Kidney epithelial cell (primary cell): ENCODE results near the gene AGPAT3. TPM values are rescaled to one million over a fixed set of nuclear protein-coding genes. Genes with fewer than 3 reads are reported as not detected.

Source experiments
- DNase-seq: peaks from one replicate; pipeline ENCODE4 v3.0.0-alpha.2; 2010; ENCODE audit warnings: low read depth
- H3K27me3 ChIP-seq: 2 replicates; pipeline ENCODE4 v1.6.0; 2011; ENCODE audit warnings: low read length; ENCODE audit not compliant: control insufficient read depth, insufficient read depth
- H3K36me3 ChIP-seq: 2 replicates; pipeline ENCODE4 v1.5.1; 2011; ENCODE audit warnings: low read length; ENCODE audit not compliant: control insufficient read depth, insufficient read depth
- H3K4me3 ChIP-seq: 2 replicates; pipeline ENCODE4 v1.5.1; 2011; ENCODE audit warnings: low read depth, mild to moderate bottlenecking, control low read depth, low read length
- total RNA-seq: library from RNA; depleted of rRNA; stranded (reverse); fragments of >200 nt; gene quantifications from 2 replicates; pipeline ENCODE4 v1.2.3, GENCODE V29; 2015
- TF ChIP-seq, protein P1 (sequence below): IDR thresholded peaks from 2 replicates; pipeline ENCODE4 v1.5.1; 2011; ENCODE audit warnings: mild to moderate bottlenecking, moderate library complexity, low read length, control low read depth, inconsistent platforms; ENCODE audit not compliant: insufficient read depth, poor library complexity, severe bottlenecking

The AGPAT3 gene
- total RNA-seq, 1 donor from 2014 or later = 62.3 TPM

DNA sequence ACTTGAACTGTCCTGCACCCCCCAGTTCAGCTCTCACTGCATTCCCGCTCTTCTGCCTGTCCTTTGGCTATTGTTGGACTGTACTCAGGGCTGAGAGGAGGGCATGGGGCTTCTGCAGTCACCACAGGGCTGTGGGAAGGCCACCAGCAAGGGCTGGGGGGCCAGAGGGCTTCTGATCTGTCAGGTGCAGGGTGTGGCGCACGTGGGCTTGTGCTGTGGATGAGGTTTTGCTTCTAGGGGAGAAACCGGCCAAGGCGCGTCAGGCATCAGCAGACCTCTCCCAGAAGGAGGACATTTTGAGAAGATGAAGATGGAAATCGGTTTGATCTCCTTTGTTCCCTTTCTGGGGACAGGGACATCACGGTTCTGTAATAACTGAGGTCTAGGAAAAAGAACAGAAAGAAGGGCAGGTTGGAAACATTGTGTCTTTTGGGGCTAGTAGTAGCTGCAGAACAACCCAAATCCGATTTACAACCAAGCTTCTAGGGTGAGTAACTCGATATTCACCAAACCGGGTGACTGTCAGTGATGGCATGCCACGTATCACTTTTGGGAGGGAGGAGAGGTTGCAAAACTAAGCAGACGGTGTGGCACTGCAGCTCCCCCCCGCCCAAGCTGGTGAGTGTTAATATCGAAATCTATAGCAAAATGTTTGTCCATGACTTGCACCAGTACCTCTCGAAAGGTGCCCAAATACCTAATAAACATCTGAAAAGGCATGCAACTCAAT, 40.9 kb downstream of the AGPAT3 start:
- H3K36me3 ChIP-seq = no peaks in the 10 kb centered on the region
- no peak overlapping the region for H3K4me3 ChIP-seq
- TF ChIP-seq, protein P1, sequence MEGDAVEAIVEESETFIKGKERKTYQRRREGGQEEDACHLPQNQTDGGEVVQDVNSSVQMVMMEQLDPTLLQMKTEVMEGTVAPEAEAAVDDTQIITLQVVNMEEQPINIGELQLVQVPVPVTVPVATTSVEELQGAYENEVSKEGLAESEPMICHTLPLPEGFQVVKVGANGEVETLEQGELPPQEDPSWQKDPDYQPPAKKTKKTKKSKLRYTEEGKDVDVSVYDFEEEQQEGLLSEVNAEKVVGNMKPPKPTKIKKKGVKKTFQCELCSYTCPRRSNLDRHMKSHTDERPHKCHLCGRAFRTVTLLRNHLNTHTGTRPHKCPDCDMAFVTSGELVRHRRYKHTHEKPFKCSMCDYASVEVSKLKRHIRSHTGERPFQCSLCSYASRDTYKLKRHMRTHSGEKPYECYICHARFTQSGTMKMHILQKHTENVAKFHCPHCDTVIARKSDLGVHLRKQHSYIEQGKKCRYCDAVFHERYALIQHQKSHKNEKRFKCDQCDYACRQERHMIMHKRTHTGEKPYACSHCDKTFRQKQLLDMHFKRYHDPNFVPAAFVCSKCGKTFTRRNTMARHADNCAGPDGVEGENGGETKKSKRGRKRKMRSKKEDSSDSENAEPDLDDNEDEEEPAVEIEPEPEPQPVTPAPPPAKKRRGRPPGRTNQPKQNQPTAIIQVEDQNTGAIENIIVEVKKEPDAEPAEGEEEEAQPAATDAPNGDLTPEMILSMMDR = no peak
- no peak for DNase-seq
- H3K27me3 ChIP-seq = no peaks in the 10 kb centered on the region

DNA sequence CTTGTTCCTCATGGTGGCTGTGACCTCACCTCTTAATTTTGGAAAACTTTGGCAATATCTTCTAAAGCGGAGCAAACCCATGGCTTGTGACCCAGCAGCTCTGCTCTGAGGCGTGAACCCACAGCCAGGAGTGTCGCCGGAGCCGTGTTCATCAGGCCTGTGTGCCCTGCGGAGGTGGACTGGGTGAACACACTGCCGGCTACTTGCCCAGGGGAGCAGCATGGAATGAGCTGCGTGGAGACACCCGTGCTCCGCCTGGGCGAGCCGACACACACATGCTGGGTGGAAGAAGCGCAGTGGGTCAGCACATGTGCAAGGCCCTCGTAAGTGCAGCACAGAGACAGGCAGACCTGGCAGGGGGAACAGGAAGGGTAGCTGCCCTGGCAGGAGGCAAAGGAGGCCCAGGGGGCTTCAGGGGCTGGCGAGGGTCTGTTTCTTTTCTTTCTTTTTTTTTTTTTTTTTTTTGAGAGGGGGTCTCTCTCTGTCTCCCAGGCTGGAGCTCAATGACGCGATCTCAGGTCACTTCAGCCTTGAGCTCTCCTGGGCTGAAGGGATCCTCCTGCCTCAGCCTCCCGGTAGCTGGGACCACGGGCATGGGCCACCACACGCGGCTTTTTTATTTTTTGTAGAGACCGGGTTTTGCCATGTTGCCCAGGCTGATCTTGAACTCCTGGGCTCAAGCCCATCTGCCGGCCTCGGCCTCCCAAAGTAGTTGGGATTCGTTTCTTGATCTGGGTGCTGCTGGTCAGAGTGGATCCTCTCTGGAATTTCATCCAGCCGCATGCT, 41.8 kb downstream of the AGPAT3 start:
- no peak overlapping the region for H3K4me3 ChIP-seq
- H3K36me3 ChIP-seq = no peaks in the 10 kb centered on the region
- no peak for DNase-seq
- TF ChIP-seq, protein P1 = no peak
- H3K27me3 ChIP-seq = no peaks in the 10 kb centered on the region

DNA sequence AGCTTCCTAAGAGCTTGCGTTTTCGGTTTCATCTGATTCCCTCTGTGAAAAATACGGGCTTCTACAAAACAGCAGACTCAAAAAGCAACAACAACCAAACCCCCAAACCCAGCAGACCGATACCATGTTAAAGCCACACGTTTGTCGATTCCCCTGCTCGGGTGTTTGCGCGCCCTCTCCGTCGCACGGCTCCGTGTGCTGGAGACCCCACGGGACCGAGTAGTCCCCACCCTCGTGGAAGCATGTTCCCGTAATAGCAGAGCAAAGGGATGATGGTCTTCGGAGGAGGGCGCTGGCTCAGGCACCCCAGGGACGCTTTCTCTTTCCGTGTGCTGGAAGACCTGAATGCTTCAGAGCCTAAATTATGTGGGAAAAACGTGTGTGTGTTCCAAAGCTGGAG, 42.7 kb downstream of the AGPAT3 start:
- Histone ChIP-seq H3K36me3 (no peaks in the 10 kb centered on the region), H3K4me3 (no peak overlapping the region), H3K27me3 (no peaks in the 10 kb centered on the region)
- TF ChIP-seq, protein P1 = no peak
- DNase-seq = no peak

DNA sequence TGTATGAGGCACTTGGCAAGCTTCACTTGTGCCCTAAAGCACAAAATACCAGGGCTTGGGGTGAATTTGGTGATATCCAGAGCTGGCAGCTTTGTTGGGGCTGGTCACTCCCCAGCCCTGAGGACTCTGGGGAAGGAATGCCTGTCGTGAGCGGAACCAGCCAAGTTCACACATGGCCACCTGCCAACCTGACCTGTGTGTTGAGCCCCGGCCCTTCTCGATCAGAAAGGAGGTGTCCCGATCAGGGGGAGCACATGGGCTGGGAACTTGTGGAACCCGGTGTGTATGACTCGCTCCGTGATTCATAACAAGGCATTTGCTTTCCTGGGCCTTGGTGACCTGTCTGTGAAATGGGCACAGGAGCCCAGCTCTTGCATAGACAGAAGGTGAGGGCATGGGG, 43.1 kb downstream of the AGPAT3 start:
- H3K36me3 ChIP-seq = no peaks in the 10 kb centered on the region
- TF ChIP-seq, protein P1 = no peak
- H3K27me3 ChIP-seq = no peaks in the 10 kb centered on the region
- DNase-seq = no peak
- H3K4me3 ChIP-seq = no peak overlapping the region

DNA sequence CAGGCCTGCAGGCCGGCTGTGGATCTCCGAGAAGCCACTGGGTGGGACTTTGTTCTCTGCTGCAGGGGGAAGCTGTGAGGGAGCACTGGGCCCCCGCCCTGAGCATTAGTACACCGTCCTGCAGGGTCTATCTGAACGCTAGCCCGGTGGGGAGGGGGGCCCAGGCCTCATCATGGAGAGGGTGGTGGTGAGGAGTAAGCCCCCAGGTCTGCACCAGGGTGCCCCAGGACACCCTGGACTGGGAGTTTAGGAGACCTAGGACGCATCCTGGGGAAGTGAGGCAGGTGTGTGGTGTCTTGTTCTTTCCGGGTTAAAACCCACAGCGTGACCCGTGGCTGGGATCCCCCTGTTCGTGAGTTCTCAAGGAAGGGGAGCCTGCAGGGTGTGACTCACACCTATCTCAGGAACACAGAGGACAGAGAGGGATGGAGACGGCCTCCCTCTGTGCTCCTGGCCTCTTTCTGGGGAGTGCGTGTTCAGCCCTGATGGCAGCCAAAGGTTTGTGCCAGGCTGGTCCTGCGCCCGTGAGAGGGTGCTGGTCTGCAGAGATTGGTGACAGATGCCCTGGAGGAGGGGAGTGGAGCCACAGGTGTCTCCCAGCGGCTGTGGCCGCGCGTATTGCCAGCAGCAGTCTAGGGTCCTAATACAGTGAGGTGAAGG, 44.8 kb downstream of the AGPAT3 start:
- DNase-seq = no peak

More for the DNA sequence above, 44.8 kb downstream of the AGPAT3 start:
- Histone ChIP-seq H3K4me3 (no peak overlapping the region), H3K36me3 (no peaks in the 10 kb centered on the region), H3K27me3 (no peaks in the 10 kb centered on the region)
- TF ChIP-seq, protein P1 = no peak
